ENCODE results near the gene NHLRC3.

DNA sequence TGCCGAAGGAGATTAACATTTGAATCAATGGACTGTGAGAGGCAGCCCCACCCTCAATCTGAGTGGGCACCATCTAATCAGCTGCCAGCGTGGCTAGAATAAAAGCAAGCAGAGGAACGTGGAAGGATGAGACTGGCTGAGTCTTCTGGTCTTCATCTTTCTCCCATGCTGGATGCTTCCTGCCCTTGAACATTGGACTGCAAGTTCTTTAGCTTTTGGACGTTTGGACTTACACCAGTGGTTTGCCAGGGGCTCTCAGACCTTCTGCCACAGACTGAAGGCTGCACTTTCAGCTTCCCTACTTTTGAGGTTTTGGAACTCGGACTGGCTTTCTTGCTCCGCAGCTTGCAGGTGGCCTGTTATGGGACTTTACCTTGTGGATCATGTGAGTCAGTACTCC is 14.7 kb downstream of the NHLRC3 start:
- TF ChIP-seq, protein P1, sequence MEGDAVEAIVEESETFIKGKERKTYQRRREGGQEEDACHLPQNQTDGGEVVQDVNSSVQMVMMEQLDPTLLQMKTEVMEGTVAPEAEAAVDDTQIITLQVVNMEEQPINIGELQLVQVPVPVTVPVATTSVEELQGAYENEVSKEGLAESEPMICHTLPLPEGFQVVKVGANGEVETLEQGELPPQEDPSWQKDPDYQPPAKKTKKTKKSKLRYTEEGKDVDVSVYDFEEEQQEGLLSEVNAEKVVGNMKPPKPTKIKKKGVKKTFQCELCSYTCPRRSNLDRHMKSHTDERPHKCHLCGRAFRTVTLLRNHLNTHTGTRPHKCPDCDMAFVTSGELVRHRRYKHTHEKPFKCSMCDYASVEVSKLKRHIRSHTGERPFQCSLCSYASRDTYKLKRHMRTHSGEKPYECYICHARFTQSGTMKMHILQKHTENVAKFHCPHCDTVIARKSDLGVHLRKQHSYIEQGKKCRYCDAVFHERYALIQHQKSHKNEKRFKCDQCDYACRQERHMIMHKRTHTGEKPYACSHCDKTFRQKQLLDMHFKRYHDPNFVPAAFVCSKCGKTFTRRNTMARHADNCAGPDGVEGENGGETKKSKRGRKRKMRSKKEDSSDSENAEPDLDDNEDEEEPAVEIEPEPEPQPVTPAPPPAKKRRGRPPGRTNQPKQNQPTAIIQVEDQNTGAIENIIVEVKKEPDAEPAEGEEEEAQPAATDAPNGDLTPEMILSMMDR (IDR thresholded peaks at IDR 0.05): no peak
- TF ChIP-seq POLR2A (IDR thresholded peaks at IDR 0.05): no peak
